Measurements from ENCODE around the gene RILP.

DNA sequence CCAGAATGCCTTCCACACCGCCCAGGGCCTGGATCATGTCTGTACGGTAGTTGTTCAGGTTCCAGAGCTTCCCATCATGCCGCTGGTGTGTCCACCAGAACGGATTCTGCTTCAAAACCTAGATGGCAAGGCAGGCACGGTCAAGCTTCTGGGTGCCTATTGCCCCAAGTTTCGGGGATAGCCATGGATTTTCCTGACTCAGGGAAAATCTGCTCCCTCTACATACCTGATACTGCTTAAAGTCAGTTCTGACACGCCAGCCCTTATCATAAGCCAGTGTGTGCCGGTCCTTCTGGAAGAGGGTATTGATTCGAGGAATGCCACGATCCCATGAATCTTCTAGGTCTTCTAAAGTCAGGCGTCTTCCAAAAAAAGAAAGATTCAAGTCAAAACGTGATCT, 11.4 kb upstream of the RILP start:
- TF ChIP-seq, protein P1, sequence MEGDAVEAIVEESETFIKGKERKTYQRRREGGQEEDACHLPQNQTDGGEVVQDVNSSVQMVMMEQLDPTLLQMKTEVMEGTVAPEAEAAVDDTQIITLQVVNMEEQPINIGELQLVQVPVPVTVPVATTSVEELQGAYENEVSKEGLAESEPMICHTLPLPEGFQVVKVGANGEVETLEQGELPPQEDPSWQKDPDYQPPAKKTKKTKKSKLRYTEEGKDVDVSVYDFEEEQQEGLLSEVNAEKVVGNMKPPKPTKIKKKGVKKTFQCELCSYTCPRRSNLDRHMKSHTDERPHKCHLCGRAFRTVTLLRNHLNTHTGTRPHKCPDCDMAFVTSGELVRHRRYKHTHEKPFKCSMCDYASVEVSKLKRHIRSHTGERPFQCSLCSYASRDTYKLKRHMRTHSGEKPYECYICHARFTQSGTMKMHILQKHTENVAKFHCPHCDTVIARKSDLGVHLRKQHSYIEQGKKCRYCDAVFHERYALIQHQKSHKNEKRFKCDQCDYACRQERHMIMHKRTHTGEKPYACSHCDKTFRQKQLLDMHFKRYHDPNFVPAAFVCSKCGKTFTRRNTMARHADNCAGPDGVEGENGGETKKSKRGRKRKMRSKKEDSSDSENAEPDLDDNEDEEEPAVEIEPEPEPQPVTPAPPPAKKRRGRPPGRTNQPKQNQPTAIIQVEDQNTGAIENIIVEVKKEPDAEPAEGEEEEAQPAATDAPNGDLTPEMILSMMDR (IDR thresholded peaks at IDR 0.05), result no peak
- no peak for TF ChIP-seq POLR2A (IDR thresholded peaks at IDR 0.05)
- no peak for TF ChIP-seq EP300 (IDR thresholded peaks at IDR 0.05)

All from tibial nerve (tissue), 4 donors.